MM.1S (cell line): ENCODE data around the gene EGF.

ENCODE experiments used
- DNase-seq: peaks from one replicate; pipeline ENCODE4 v3.0.0-alpha.2; 2015
- H2AFZ ChIP-seq: fragments of 300-600 bp; sonication (generic); 2 replicates; pipeline ENCODE4 v1.6.0; 2016; ENCODE audit warnings: antibody characterized with exemption, low read length
- H3F3A ChIP-seq: fragments of 300-600 bp; sonication (generic); 2 replicates; pipeline ENCODE4 v1.6.1; 2016; ENCODE audit warnings: mild to moderate bottlenecking, antibody characterized with exemption, low read length, moderate library complexity, mixed read lengths; ENCODE audit not compliant: insufficient read depth
- H3K27ac ChIP-seq: fragments of 300-600 bp; sonication (generic); 2 replicates; pipeline ENCODE4 v1.5.1; 2016; ENCODE audit warnings: mild to moderate bottlenecking, low read length
- H3K27me3 ChIP-seq: fragments of 300-600 bp; sonication (generic); replicated peaks from 2 replicates; pipeline ENCODE4 v1.6.0; 2016; ENCODE audit warnings: low read length; ENCODE audit not compliant: insufficient read depth
- H3K36me3 ChIP-seq: fragments of 300-600 bp; sonication (generic); replicated peaks from 2 replicates; pipeline ENCODE4 v1.6.1; 2016; ENCODE audit warnings: mild to moderate bottlenecking, low read length, mixed read lengths; ENCODE audit not compliant: insufficient read depth
- H3K4me1 ChIP-seq: fragments of 300-600 bp; sonication (generic); 2 replicates; pipeline ENCODE4 v1.6.1; 2016; ENCODE audit warnings: low read length, mixed read lengths
- H3K4me2 ChIP-seq: fragments of 300-600 bp; sonication (generic); 2 replicates; pipeline ENCODE4 v1.6.0; 2016; ENCODE audit warnings: low read depth, low read length
- H3K4me3 ChIP-seq: fragments of 300-600 bp; sonication (generic); 2 replicates; pipeline ENCODE4 v1.5.1; 2016; ENCODE audit warnings: low read length, mixed read lengths
- H3K79me2 ChIP-seq: fragments of 300-600 bp; sonication (generic); 2 replicates; pipeline ENCODE4 v1.6.1; 2016; ENCODE audit warnings: mixed run types, low read length, mixed read lengths
- H3K9ac ChIP-seq: fragments of 300-600 bp; sonication (generic); 2 replicates; pipeline ENCODE4 v1.6.1; 2016; ENCODE audit warnings: low read length, mixed read lengths
- H3K9me2 ChIP-seq: fragments of 300-600 bp; sonication (generic); replicated peaks from 2 replicates; pipeline ENCODE4 v1.6.1; 2016; ENCODE audit warnings: mild to moderate bottlenecking, low read length, mixed read lengths; ENCODE audit not compliant: insufficient read depth
- H3K9me3 ChIP-seq: fragments of 300-600 bp; sonication (generic); replicated peaks from 2 replicates; pipeline ENCODE4 v1.6.1; 2016; ENCODE audit warnings: mild to moderate bottlenecking, low read length, mixed read lengths; ENCODE audit not compliant: insufficient read depth
- H4K20me1 ChIP-seq: fragments of 300-600 bp; sonication (generic); 2 replicates; pipeline ENCODE4 v1.6.1; 2016; ENCODE audit warnings: mild to moderate bottlenecking, low read length, moderate library complexity, mixed read lengths; ENCODE audit not compliant: insufficient read depth
- CTCF ChIP-seq: fragments of 300-600 bp; sonication (generic); IDR thresholded peaks from 2 replicates; pipeline ENCODE4 v1.5.1; 2016; ENCODE audit warnings: antibody characterized with exemption, low read length, mixed read lengths
- EZH2 ChIP-seq: fragments of 300-600 bp; sonication (generic); optimal IDR thresholded peaks from 2 replicates; pipeline ENCODE3; 2017; ENCODE audit warnings: low read depth, mild to moderate bottlenecking, antibody characterized with exemption, low read length, mixed read lengths
- EZH2phosphoT487 ChIP-seq: fragments of 300-600 bp; sonication (generic); IDR thresholded peaks from 2 replicates; pipeline ENCODE4 v1.6.1; 2018; ENCODE audit warnings: antibody characterized with exemption, low read length

EGF gene

GRCh38 chr4:109925396-109925795 is 12.7 kb downstream of the EGF start:
- H3K27me3 ChIP-seq: no peaks in the 10 kb centered on the region
- H3K27ac ChIP-seq: no peak overlapping the region

GRCh38 chr4:109928327-109929045 is 15.8 kb downstream of the EGF start:
- no peak for DNase-seq
- no peaks in the 10 kb centered on the region for H3F3A ChIP-seq
- H3K4me1 ChIP-seq: no peaks in the 10 kb centered on the region
- TF ChIP-seq CTCF (no peak), EZH2 (no peak), EZH2phosphoT487 (no peak)
- H3K79me2 ChIP-seq: no peaks in the 10 kb centered on the region
- no peak overlapping the region for H2AFZ ChIP-seq
- H3K36me3 ChIP-seq: no peaks in the 10 kb centered on the region
- H3K9ac ChIP-seq: no peak overlapping the region
- H3K4me3 ChIP-seq: no peak overlapping the region
- H3K9me3 ChIP-seq: no peaks in the 10 kb centered on the region
- no peaks in the 10 kb centered on the region for H4K20me1 ChIP-seq
- no peak overlapping the region for H3K27ac ChIP-seq
- H3K9me2 ChIP-seq: no peaks in the 10 kb centered on the region
- H3K4me2 ChIP-seq: no peak overlapping the region
- H3K27me3 ChIP-seq: no peaks in the 10 kb centered on the region

More at GRCh38 chr4:109925396-109925795, 12.7 kb downstream of the EGF start:
- no peak overlapping the region for H3K9ac ChIP-seq
- no peaks in the 10 kb centered on the region for H4K20me1 ChIP-seq
- no peaks in the 10 kb centered on the region for H3K36me3 ChIP-seq
- no peak for TF ChIP-seq EZH2
- no peak for TF ChIP-seq CTCF
- TF ChIP-seq EZH2phosphoT487: no peak
- no peaks in the 10 kb centered on the region for H3K9me2 ChIP-seq
- H2AFZ ChIP-seq: no peak overlapping the region
- H3K4me1 ChIP-seq: no peaks in the 10 kb centered on the region
- no peak overlapping the region for H3K4me3 ChIP-seq
- no peak overlapping the region for H3K4me2 ChIP-seq
- H3F3A ChIP-seq: no peaks in the 10 kb centered on the region
- no peak for DNase-seq
- H3K79me2 ChIP-seq: no peaks in the 10 kb centered on the region
- no peaks in the 10 kb centered on the region for H3K9me3 ChIP-seq

DNA sequence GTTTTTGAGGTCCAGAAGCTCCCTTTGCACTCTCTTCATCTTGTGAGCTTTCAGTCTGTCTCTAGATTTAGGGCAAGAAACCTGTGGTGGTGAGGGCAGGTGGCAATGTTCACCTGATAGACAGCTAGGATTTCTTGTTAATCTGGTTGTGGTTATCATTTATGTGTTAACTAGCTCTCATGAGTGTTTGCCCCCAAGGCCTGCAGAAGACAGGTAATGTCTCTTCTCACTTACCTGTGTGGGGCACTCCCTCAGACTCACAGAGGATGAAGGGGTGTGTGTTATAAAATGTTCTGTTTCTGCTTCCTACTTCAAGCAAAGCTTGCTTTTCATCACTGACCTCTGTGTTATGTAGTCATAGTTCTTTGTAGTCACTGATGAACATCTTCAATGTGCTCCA is 17.8 kb downstream of the EGF start:
- DNase-seq: no peak
- H3K27me3 ChIP-seq: no peaks in the 10 kb centered on the region
- H3K9me2 ChIP-seq: no peaks in the 10 kb centered on the region
- H3K9me3 ChIP-seq: no peaks in the 10 kb centered on the region
- H2AFZ ChIP-seq: no peak overlapping the region
- H3K79me2 ChIP-seq: no peaks in the 10 kb centered on the region
- no peak overlapping the region for H3K9ac ChIP-seq
- TF ChIP-seq CTCF (no peak), EZH2phosphoT487 (no peak), EZH2 (no peak)
- no peaks in the 10 kb centered on the region for H3K4me1 ChIP-seq
- no peak overlapping the region for H3K4me2 ChIP-seq
- H3K36me3 ChIP-seq: no peaks in the 10 kb centered on the region
- no peaks in the 10 kb centered on the region for H3F3A ChIP-seq
- no peak overlapping the region for H3K4me3 ChIP-seq
- H4K20me1 ChIP-seq: no peaks in the 10 kb centered on the region
- H3K27ac ChIP-seq: no peak overlapping the region
